HUES6 (cell line): Measurements from ENCODE around the gene TBX18.

Experiments
- H3K27ac ChIP-seq: 2 replicates; pipeline ENCODE4 v1.7.0; 2013; ENCODE audit warnings: low read depth, mild to moderate bottlenecking, low read length, inconsistent platforms
- H3K27me3 ChIP-seq: 2 replicates; pipeline ENCODE4 v1.6.1; 2013; ENCODE audit warnings: low read length; ENCODE audit not compliant: control insufficient read depth, insufficient read depth
- H3K36me3 ChIP-seq: 2 replicates; pipeline ENCODE4 v1.6.1; 2013; ENCODE audit warnings: low read length; ENCODE audit not compliant: control insufficient read depth, insufficient read depth
- H3K4me1 ChIP-seq: 2 replicates; pipeline ENCODE4 v1.6.1; 2013; ENCODE audit warnings: low read length; ENCODE audit not compliant: control insufficient read depth, insufficient read depth
- H3K4me3 ChIP-seq: 2 replicates; pipeline ENCODE4 v1.5.1; 2013; ENCODE audit warnings: low read depth, low read length
- H3K9ac ChIP-seq: one replicate; pipeline ENCODE4 v1.6.1; 2013; ENCODE audit warnings: mild to moderate bottlenecking, low read length
- H3K9me3 ChIP-seq: 2 replicates; pipeline ENCODE4 v1.6.1; 2013; ENCODE audit warnings: low read depth, low read length; ENCODE audit not compliant: control insufficient read depth, insufficient read depth

TBX18 gene

DNA sequence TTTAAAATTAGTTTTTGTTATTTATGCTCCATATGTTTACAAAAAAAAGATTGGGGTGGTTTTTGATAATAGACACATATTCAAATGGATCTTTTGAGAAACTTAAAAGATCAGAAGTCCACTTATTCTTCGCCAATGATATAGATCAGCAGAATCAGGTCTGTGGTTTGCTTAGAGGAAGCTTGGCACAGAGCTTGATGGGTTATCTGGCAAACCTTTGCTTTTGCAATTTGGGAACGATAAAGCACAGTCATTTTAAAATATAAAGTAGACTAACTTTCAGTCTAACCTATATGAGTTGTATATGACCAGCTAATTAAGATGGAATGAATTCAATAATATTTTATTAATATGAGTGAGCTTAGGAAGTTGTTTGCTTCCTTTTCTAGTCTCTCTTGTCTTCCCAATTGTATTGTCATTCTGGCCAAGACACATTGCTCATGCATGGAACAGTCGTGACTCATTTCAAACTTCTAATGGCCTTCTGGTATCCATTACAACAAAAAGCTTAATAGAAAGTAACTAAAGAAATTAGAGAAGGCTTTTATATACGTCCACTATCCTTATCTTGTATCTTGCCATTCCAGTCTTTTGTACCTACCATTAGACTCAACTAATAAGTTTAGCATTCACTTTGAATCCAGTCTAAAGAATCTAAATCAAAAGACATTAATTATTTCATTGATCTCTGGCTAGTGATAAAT is 118.7 kb downstream of the TBX18 start:
- H3K9me3 ChIP-seq, result no peaks in the 10 kb centered on the region
- H3K27ac ChIP-seq, result no peak overlapping the region
- H3K4me3 ChIP-seq, result no peak overlapping the region
- no peaks in the 10 kb centered on the region for H3K27me3 ChIP-seq
- H3K4me1 ChIP-seq, result no peaks in the 10 kb centered on the region
- H3K9ac ChIP-seq, result no peak overlapping the region
- H3K36me3 ChIP-seq, result no peaks in the 10 kb centered on the region

DNA sequence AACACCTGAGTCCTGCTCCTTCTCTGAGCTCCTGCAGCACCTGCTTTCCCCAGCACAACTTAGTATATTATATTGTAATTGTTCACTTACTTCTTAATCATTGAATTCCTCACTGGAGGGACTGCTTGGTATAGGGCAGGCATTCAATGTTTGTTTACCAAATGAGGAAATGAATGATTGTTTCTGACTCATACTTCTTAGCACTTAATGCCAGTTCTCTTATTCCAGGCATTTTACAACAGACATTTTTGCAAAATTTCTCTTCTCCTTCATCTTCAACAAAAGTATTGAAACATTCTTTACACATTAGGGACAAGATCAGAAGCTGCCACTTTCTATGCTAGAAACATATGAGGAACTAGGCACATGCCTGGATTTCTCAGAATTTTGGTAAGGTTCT is 119.4 kb downstream of the TBX18 start:
- H3K36me3 ChIP-seq, result no peaks in the 10 kb centered on the region
- no peaks in the 10 kb centered on the region for H3K4me1 ChIP-seq
- no peaks in the 10 kb centered on the region for H3K27me3 ChIP-seq
- no peak overlapping the region for H3K4me3 ChIP-seq
- H3K27ac ChIP-seq, result no peak overlapping the region
- no peak overlapping the region for H3K9ac ChIP-seq
- no peaks in the 10 kb centered on the region for H3K9me3 ChIP-seq

DNA sequence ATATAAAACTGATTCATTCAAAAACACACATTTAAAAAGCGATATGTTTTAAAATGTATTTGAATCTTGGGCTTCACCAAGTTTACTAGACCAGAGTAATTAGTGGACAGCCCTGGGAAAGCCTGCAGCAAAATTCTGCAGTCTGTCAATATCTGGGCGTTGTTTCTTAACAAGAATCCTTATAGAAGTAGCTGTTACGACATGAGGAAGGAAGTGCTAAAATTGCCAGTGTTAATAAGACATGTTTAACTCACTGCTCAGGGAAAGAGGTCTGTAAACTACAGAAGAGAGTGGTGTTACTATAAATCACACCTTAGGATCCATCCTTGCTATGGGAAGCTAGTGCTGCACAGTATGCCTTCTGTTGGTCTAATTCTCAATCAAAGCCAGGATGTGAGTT is 120.6 kb downstream of the TBX18 start:
- Histone ChIP-seq H3K9me3 (no peaks in the 10 kb centered on the region), H3K4me3 (no peak overlapping the region), H3K27ac (no peak overlapping the region), H3K36me3 (no peaks in the 10 kb centered on the region), H3K27me3 (no peaks in the 10 kb centered on the region), H3K4me1 (no peaks in the 10 kb centered on the region), H3K9ac (no peak overlapping the region)

DNA sequence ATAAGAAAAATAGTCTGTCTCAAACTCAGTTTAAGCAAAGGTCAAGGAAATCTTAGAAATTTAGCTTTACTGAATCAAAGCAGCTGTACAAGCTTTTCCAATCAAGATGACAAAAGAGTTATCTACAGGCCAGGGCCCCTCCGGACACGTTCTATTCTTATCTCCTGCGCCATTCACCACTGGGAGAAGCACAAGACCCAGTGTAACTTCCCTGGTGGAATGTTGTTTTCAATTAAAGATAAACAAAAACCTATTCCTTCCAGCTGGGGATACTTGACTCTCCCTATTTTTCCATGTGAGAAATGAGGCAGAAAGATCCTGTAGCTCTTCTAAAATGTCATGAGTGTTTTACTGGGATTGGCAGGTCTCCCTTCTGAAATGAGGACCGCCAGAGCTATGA is 123.3 kb downstream of the TBX18 start:
- no peak overlapping the region for H3K9ac ChIP-seq

DNA sequence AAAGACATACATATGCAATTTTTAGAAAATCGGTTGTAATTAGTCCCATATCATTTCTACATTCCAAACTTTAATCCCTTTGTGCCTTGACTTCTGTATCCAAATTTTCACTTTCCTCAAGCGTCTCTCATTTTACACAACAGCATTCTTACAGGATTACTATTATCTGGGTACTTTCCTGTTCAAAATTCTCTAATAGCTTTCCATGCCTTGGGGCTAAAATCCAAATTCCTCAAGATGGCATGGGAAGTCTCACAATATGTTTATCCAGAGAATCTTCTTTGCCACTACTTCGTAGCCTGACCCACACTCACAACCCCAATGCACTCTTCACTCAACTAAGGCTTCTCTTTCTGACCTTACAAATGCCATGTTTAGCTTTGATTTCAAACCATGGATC is 125.0 kb downstream of the TBX18 start:
- H3K9me3 ChIP-seq, result no peaks in the 10 kb centered on the region
- no peaks in the 10 kb centered on the region for H3K4me1 ChIP-seq
- H3K36me3 ChIP-seq, result no peaks in the 10 kb centered on the region
- H3K27ac ChIP-seq, result no peak overlapping the region
- H3K27me3 ChIP-seq, result no peaks in the 10 kb centered on the region
- H3K9ac ChIP-seq, result no peak overlapping the region
- H3K4me3 ChIP-seq, result no peak overlapping the region

More for the DNA sequence above, 123.3 kb downstream of the TBX18 start:
- no peaks in the 10 kb centered on the region for H3K27me3 ChIP-seq
- H3K9me3 ChIP-seq, result no peaks in the 10 kb centered on the region
- no peak overlapping the region for H3K27ac ChIP-seq
- no peak overlapping the region for H3K4me3 ChIP-seq
- no peaks in the 10 kb centered on the region for H3K36me3 ChIP-seq
- H3K4me1 ChIP-seq, result no peaks in the 10 kb centered on the region

DNA sequence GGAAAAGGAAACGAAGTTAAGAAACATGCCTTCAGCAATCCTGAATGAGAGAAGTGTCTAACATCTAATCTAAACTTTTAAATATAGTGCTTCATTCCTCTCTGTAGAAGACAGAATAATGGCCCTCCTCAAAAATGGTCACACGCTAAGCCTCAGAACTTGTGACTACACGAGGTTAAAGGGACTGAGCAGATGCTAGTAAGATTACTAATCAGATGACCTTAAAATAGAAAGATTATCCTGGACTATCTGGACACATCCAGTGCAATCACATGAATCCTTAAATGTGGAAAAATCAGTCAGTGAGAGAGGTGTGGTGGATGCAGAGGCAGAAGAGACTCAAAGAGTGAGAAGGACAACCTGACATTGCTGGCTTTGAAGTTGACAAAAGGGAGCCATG is 126.1 kb downstream of the TBX18 start:
- H3K9me3 ChIP-seq, result no peaks in the 10 kb centered on the region
- H3K4me3 ChIP-seq, result no peak overlapping the region
- no peak overlapping the region for H3K27ac ChIP-seq
- no peak overlapping the region for H3K9ac ChIP-seq
- no peaks in the 10 kb centered on the region for H3K27me3 ChIP-seq
- no peaks in the 10 kb centered on the region for H3K36me3 ChIP-seq
- H3K4me1 ChIP-seq, result no peaks in the 10 kb centered on the region
